ENCODE results near the gene TXNL1.
A peak's percentile ranks its signal among the peaks of the same experiment; 100 is the strongest.
"Not testable (repeated sequence)": the region's sequence is repeated elsewhere in the genome, so short reads cannot be mapped to it uniquely, and the experiment has no call there.

TXNL1 gene

GRCh38 chr18:56638232-56639103 lies at the start of gene TXNL1:
Gene TXNL1, minus strand, starts transcription at chr18:56638592. Its CDS starts 152 bp downstream, at chr18:56638440.
- peak; percentile 95 for DNase-seq

GRCh38 chr18:56684277-56684676 lies 45.9 kb upstream of the TXNL1 start:
- no peak for DNase-seq

GRCh38 chr18:56678836-56679565 lies 40.6 kb upstream of the TXNL1 start:
- DNase-seq: no peak

- no peak for DNase-seq
Observed at GRCh38 chr18:56676639-56677038, 38.2 kb upstream of the TXNL1 start.

- DNase-seq: no peak
Observed at GRCh38 chr18:56672981-56673380, 34.6 kb upstream of the TXNL1 start.

GRCh38 chr18:56672391-56672790 lies 34.0 kb upstream of the TXNL1 start:
- DNase-seq: no peak

GRCh38 chr18:56662902-56663301 lies 24.5 kb upstream of the TXNL1 start:
- DNase-seq: no peak

GRCh38 chr18:56662502-56662901 lies 24.1 kb upstream of the TXNL1 start:
- no peak for DNase-seq

- DNase-seq: no peak
Observed at GRCh38 chr18:56662063-56662408, 23.6 kb upstream of the TXNL1 start.

GRCh38 chr18:56661360-56662062 lies 23.1 kb upstream of the TXNL1 start:
- DNase-seq: no peak

- no peak for DNase-seq
Observed at GRCh38 chr18:56660655-56661054, 22.3 kb upstream of the TXNL1 start.

GRCh38 chr18:56659111-56659510 lies 20.7 kb upstream of the TXNL1 start:
- no peak for DNase-seq

- no peak for DNase-seq
Observed at GRCh38 chr18:56658261-56658660, 19.9 kb upstream of the TXNL1 start.

- not testable (repeated sequence) for DNase-seq
Observed at GRCh38 chr18:56654280-56654679, 15.9 kb upstream of the TXNL1 start.

- DNase-seq: no peak
Observed at GRCh38 chr18:56652802-56653201, 14.4 kb upstream of the TXNL1 start.

- no peak for DNase-seq
Observed at GRCh38 chr18:56651771-56652092, 13.3 kb upstream of the TXNL1 start.

GRCh38 chr18:56650944-56651770 lies 12.8 kb upstream of the TXNL1 start, which contains the start of gene WDR7:
Gene WDR7, plus strand, starts transcription at chr18:56651359. Its CDS starts 21,157 bp downstream, at chr18:56672516.
- DNase-seq: peak; percentile 93

- DNase-seq: no peak
Observed at GRCh38 chr18:56649996-56650395, 11.6 kb upstream of the TXNL1 start.

- no peak for DNase-seq
Observed at GRCh38 chr18:56647951-56648893, 9.8 kb upstream of the TXNL1 start.

- DNase-seq: no peak
Observed at GRCh38 chr18:56647071-56647470, 8.7 kb upstream of the TXNL1 start.

- no peak for DNase-seq
Observed at GRCh38 chr18:56645415-56646016, 7.1 kb upstream of the TXNL1 start.

Data from kidney glomerular epithelial cell (primary cell).